ENCODE results near the gene STMN3. TPM values are rescaled to one million over a fixed set of nuclear protein-coding genes. Genes with fewer than 3 reads are reported as not detected.

STMN3 gene
- total RNA-seq, 1 experiment from 2014 or later, result 27.9 TPM

DNA sequence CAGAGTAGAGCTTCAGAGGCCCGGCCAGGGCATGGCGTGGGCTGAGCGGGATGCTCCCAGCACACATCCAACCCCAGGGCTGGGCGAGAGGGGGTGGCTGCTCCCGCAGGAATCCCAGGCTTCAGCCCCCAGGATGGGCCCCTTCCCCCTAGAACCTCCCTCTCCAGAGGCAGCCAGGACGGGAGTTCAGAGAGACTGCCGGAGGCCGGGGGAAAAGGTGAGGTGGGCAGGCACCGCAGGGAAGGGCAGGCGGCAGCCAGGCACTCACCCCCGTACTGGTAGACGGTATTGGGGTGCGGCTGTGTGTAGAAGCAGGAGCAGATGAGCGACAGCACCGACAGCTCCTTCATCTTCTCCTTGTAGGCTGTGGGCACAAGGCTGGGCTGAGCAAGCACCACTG, 9.3 kb downstream of the STMN3 start:
- Mint-ChIP-seq H3K4me3 (ENCODE audit: unreplicated experiment) (peak overlapping the region; percentile 79), H3K9me3 (ENCODE audit: unreplicated experiment) (no peaks in the 10 kb centered on the region), H3K4me1 (ENCODE audit: low read depth, unreplicated experiment) (peaks cover 8% of the 10 kb centered on the region), H3K27me3 (ENCODE audit: insufficient read depth, unreplicated experiment) (no peaks in the 10 kb centered on the region), H3K27ac (ENCODE audit: unreplicated experiment) (no peak overlapping the region), H3K36me3 (ENCODE audit: insufficient read depth, unreplicated experiment) (peaks cover 23% of the 10 kb centered on the region)
- CTCF ChIA-PET, result no interaction called here
- peaks cover 21% of the 10 kb centered on the region for H3K4me1 ChIP-seq
- intact Hi-C loops (cut with micrococcal nuclease; ENCODE audit: unreplicated experiment), result loop anchor here (2.0 to 5.0 kb wide), 4 partner anchors 17 to 1341 kb away; partner anchors contain the start of genes ADRM1, GMEB2 and PTK6
- no peaks in the 10 kb centered on the region for H3K9me3 ChIP-seq
- H3K36me3 ChIP-seq (ENCODE audit: control insufficient read depth, insufficient read depth, low read length), result no peaks in the 10 kb centered on the region
- BruUV-seq (replicated peaks), result no TSS peak
- no peak overlapping the region for H3K4me3 ChIP-seq (ENCODE audit: low read depth, low read length)
- TF ChIP-seq, protein P1, sequence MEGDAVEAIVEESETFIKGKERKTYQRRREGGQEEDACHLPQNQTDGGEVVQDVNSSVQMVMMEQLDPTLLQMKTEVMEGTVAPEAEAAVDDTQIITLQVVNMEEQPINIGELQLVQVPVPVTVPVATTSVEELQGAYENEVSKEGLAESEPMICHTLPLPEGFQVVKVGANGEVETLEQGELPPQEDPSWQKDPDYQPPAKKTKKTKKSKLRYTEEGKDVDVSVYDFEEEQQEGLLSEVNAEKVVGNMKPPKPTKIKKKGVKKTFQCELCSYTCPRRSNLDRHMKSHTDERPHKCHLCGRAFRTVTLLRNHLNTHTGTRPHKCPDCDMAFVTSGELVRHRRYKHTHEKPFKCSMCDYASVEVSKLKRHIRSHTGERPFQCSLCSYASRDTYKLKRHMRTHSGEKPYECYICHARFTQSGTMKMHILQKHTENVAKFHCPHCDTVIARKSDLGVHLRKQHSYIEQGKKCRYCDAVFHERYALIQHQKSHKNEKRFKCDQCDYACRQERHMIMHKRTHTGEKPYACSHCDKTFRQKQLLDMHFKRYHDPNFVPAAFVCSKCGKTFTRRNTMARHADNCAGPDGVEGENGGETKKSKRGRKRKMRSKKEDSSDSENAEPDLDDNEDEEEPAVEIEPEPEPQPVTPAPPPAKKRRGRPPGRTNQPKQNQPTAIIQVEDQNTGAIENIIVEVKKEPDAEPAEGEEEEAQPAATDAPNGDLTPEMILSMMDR (IDR thresholded peaks at IDR 0.05; ENCODE audit: insufficient read depth in 1 of 2, low read depth in 1 of 2, low read length in 1 of 2, severe bottlenecking in 1 of 2, unreplicated experiment in 1 of 2), result no peak
- no peak for DNase-seq
- POLR2A ChIA-PET, result interaction anchor here (0.6 kb wide), 1 partner anchor 45 kb away, joined by 3 read pairs; no protein-coding TSS in a partner anchor
- no peaks in the 10 kb centered on the region for H3K27me3 ChIP-seq (replicated peaks; ENCODE audit: control insufficient read depth, insufficient read depth, low read length)

DNA sequence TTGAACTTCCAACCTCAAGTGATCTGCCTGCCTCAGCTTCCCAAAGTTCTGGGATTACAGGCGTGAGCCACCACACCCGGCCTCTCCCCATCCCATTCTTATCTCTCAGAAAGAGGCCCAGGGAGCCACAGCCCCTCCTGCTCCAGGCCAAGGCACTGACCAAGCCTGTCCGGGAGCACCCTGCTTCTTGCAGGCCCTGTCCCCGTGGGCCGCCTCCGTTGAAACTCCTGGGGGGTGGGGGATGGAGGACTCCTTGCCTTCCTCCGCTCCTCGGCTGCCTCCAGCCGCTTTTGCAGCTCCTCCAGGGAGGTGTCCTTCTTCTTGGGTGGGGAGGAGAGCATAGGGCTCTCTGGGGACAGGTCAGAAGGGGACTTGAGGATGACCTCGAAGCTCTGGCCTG, 9.7 kb downstream of the STMN3 start:
- Mint-ChIP-seq H3K9me3 (ENCODE audit: unreplicated experiment) (no peaks in the 10 kb centered on the region), H3K36me3 (ENCODE audit: insufficient read depth, unreplicated experiment) (peaks cover 25% of the 10 kb centered on the region), H3K4me3 (ENCODE audit: unreplicated experiment) (peak overlapping the region; percentile 79), H3K27ac (ENCODE audit: unreplicated experiment) (peak overlapping the region; percentile 67), H3K4me1 (ENCODE audit: low read depth, unreplicated experiment) (peaks cover 8% of the 10 kb centered on the region), H3K27me3 (ENCODE audit: insufficient read depth, unreplicated experiment) (no peaks in the 10 kb centered on the region)
- H3K9me3 ChIP-seq, result no peaks in the 10 kb centered on the region
- H3K4me3 ChIP-seq (ENCODE audit: low read depth, low read length), result no peak overlapping the region
- TF ChIP-seq, protein P1 (IDR thresholded peaks at IDR 0.05; ENCODE audit: insufficient read depth in 1 of 2, low read depth in 1 of 2, low read length in 1 of 2, severe bottlenecking in 1 of 2, unreplicated experiment in 1 of 2), result no peak
- H3K4me1 ChIP-seq, result peaks cover 21% of the 10 kb centered on the region
- no peaks in the 10 kb centered on the region for H3K36me3 ChIP-seq (ENCODE audit: control insufficient read depth, insufficient read depth, low read length)
- CTCF ChIA-PET, result interaction anchor here (0.5 kb wide), 1 partner anchor 1257 kb away, joined by 5 read pairs; the partner anchor contains the start of gene RPS21
- intact Hi-C loops (cut with micrococcal nuclease; ENCODE audit: unreplicated experiment), result loop anchor here (2.0 to 5.0 kb wide), 4 partner anchors 17 to 1341 kb away; partner anchors contain the start of genes ADRM1, GMEB2 and PTK6
- BruUV-seq (replicated peaks), result no TSS peak
- H3K27me3 ChIP-seq (replicated peaks; ENCODE audit: control insufficient read depth, insufficient read depth, low read length), result no peaks in the 10 kb centered on the region
- POLR2A ChIA-PET, result no interaction called here
- DNase-seq, result peak in 1 of 2 experiments; percentile 56

DNA sequence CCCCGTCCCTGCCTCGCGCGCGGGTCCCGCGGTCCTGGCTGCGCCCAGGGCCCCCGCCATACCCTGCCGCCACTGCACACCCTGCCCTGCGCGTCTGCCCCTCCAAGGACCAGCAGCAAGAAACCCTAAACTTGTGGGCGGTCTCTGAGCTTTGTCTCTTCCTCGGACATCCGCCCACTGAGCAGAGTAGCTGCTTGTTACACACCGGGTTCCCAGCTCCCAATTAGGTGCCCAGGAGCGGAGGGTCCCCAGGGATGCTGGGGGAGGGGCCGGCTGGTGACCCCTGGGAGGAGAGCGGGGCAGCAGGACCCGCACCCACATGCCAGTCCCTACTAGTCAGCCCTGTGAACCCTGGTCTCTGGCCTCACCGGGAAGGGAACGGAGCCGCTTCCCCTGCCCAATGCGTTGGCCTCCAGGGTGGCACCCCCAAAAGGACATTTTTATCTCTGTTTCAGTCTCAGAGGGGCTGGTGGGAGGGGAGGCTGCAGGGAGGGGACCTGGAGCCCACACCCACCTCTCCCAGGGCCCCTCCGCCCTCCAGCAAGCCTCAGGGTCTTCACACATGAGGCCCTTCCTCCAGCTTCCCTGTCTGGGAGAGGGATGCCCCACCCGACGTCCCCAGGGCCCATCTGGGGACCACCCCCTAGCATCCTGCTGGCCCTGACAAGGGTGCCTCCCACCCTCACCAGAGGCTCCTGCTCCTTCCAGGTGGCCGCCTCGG, 10.5 kb downstream of the STMN3 start:
- Mint-ChIP-seq H3K4me3 (ENCODE audit: unreplicated experiment) (peak overlapping the region; percentile 79), H3K9me3 (ENCODE audit: unreplicated experiment) (no peaks in the 10 kb centered on the region), H3K36me3 (ENCODE audit: insufficient read depth, unreplicated experiment) (peaks cover 25% of the 10 kb centered on the region), H3K4me1 (ENCODE audit: low read depth, unreplicated experiment) (peaks cover 8% of the 10 kb centered on the region), H3K27me3 (ENCODE audit: insufficient read depth, unreplicated experiment) (no peaks in the 10 kb centered on the region), H3K27ac (ENCODE audit: unreplicated experiment) (peak overlapping the region; percentile 67)
- no peaks in the 10 kb centered on the region for H3K9me3 ChIP-seq
- H3K4me1 ChIP-seq, result peaks cover 21% of the 10 kb centered on the region
- peak overlapping the region; percentile 73 for H3K4me3 ChIP-seq (ENCODE audit: low read depth, low read length)
- no peaks in the 10 kb centered on the region for H3K36me3 ChIP-seq (ENCODE audit: control insufficient read depth, insufficient read depth, low read length)
- BruUV-seq (replicated peaks), result no TSS peak
- intact Hi-C loops (cut with micrococcal nuclease; ENCODE audit: unreplicated experiment), result loop anchor here (1.0 to 5.0 kb wide), 5 partner anchors 11 to 1340 kb away; partner anchors contain the start of genes ADRM1, GMEB2, PTK6 and STMN3
- POLR2A ChIA-PET, result interaction anchor here (0.5 to 2.1 kb wide), 14 partner anchors 10 to 429 kb away, joined by 3 to 30 read pairs (median 8); partner anchors contain the start of genes ARFRP1, GMEB2, HELZ2 and PPDPF
- DNase-seq, result peak in 1 of 2 experiments; percentile 74
- TF ChIP-seq, protein P1 (IDR thresholded peaks at IDR 0.05; ENCODE audit: insufficient read depth in 1 of 2, low read depth in 1 of 2, low read length in 1 of 2, severe bottlenecking in 1 of 2, unreplicated experiment in 1 of 2), result no peak
- H3K27me3 ChIP-seq (replicated peaks; ENCODE audit: control insufficient read depth, insufficient read depth, low read length), result no peaks in the 10 kb centered on the region
- CTCF ChIA-PET, result interaction anchor here (0.5 to 2.1 kb wide), 20 partner anchors 9 to 1749 kb away, joined by 3 to 62 read pairs (median 5); partner anchors contain the start of genes GMEB2, HELZ2, PPDPF and PRPF6

All from Caco-2 (cell line).